Amygdala (tissue), 56 donors: ENCODE measurements around the gene DHX15.
A peak's percentile ranks its signal among the peaks of the same experiment; 100 is the strongest.

Experiments used
- DNase-seq, 56 donors: peaks; one replicate each; lab custom pipeline; 2025; lab: John Stamatoyannopoulos, UW

The DHX15 gene

DNA sequence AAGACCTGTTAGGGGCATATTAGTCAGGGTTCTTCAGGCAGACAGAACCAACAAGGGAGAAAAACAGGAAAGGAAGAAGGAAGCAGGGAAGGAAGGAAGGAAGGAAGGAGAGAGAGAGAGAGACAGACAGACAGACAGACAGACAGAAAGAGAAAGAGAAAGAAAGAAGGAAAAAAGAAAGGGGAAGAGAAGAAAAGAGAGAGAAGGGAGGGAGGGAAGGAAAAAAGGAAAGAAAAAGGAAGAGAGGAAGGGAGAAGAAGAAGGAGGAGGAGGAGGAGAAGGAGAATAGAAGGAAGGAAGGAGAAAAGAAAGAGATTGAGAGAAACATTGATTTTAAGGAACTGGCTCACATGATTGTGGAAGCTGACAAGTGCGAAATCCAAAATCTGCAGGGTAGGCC is 89.0 kb downstream of the DHX15 start:
- DNase-seq, result no peak

DNA sequence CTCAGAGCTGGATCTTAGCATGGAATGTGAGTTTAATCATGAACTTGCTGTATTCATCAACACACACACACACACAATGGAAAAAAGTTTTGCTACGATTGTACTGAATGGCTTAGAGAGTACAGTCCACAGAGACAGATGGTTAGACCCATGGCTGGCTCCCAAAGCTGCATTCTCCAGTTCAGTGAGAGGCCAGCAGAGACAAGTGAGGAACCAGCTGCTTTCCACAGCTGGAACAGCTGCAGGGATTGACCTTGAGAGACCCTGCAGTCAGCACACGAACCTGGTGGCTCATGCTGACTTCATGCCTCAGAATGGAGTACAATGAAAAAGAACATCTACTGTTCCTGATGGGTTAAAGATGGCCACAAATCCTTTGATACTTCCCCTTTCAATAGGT is 94.5 kb downstream of the DHX15 start:
- no peak for DNase-seq

DNA sequence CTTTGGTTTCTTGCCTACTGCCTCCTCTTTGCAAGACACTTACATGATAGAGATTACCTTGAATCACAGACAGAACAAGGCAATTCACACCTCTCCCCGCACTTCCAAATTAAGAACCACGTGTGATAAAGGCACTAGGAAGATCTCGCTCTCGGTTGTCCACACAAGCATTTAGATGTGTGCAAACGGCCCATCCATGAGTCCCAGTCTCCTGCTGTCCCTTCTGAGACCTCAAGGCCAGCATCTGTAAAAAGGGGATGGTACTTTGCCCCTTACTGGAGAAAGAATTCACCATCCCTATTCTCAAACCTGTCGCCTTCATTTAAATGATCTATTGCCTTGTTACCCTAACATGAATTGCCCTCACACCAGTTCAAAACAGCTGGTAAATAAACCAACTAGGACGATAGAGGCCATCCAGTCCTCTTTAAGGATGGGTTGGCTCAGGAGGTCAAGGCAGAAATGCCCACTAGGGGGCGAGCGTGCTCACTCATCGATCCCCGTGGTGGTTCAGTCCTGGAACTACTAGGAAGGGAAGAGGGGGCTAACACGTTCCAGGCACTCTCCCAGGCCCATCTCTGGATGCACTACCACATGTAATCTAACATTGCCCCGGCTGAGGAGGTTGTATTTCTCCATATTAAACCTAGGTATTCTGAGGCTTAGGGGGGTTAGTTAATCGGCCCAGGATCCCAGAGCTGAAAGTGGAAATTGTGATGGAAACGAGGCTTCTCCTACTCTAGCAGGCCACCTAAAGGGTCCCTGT is 95.8 kb downstream of the DHX15 start:
- peak in 48 of 56 donors; percentile 3 to 87 (median 40) for DNase-seq

DNA sequence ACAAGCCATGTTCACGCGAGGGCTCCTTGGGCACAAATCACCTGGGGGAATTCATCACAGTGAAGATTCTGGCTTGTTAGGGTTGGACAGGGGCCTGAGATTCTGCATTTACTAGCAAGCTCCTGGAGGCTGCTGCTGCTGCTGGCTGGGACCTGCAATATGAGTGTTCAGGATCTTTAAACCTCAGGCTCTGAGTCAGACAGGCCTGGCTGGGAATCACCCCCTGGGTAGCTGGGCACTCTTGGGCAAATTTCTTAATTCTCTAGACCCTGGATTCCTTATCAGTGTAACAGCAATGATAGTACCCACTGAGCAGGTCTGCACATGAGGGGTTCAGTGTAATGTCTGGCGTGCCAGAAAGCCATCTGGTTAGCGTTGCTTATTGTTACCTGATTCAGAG is 101.5 kb downstream of the DHX15 start:
- no peak for DNase-seq

DNA sequence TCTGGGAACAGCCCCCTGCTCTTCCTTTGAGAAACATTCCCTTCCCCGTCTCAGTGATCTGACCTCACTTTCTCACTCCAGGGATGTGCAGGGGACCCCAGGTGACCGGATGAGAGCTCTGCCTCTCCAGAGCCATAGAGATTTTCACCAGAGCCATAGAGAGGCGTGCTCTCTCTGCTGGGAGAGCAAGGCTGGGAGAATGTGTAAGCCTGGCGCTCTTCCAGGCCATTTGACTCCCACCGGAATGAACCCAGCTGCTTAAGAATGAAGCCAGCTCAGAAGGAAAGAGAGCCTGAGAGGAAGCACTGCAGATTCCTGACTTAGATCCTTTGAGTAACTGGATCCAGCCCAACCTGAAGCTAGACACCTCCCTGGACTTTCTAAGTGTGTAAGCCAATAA is 106.4 kb downstream of the DHX15 start:
- DNase-seq, result no peak
